K562 (cell line): ENCODE measurements around the gene TUT1. TPM values are rescaled to one million over a fixed set of nuclear protein-coding genes. Genes with fewer than 3 reads are reported as not detected.
A peak's percentile ranks its signal among the peaks of the same experiment; 100 is the strongest.

Experiments
- CAMTA2 ChIP-seq: fragments of 250-450 bp; sonication (Bioruptor Pico); conservative IDR thresholded peaks from 2 replicates; pipeline ENCODE4 v1.5.1; 2022
- CBFA2T3 ChIP-seq: fragments of 450-650 bp; IDR thresholded peaks from 2 replicates; pipeline ENCODE4 v1.6.1; 2017
- CTCF ChIP-seq, 3 experiments: IDR thresholded peaks in 2 of 3; conservative IDR thresholded peaks in 1 of 3; 2 replicates each; pipeline ENCODE4 v1.5.1; 2011 to 2012; ENCODE audit warnings: low read length in 3 of 3, mild to moderate bottlenecking in 3 of 3, control low read depth in 2 of 3, improper control_type of control experiment in 1 of 3, inconsistent platforms in 1 of 3, low read depth in 1 of 3, mixed read lengths in 1 of 3, moderate library complexity in 1 of 3; ENCODE audit not compliant: insufficient read depth in 2 of 3
- DACH1 ChIP-seq: fragments of 450-650 bp; IDR thresholded peaks from 2 replicates; pipeline ENCODE4 v1.6.1; 2018; ENCODE audit not compliant: partially characterized antibody
- LCOR ChIP-seq: sonication (generic); formaldehyde crosslinking; IDR thresholded peaks from 2 replicates; pipeline ENCODE4 v1.8.0; 2022; ENCODE audit warnings: mild to moderate bottlenecking, missing genetic modification reagents
- MBD2 ChIP-seq: sonication (generic); IDR thresholded peaks from 2 replicates; pipeline ENCODE4 v1.6.1; 2016; ENCODE audit warnings: low read depth, borderline replicate concordance
- NEUROD1 ChIP-seq: fragments of 150-350 bp; IDR thresholded peaks from 2 replicates; pipeline ENCODE4 v1.6.1; 2014; ENCODE audit warnings: borderline replicate concordance, low read length, low read depth; ENCODE audit not compliant: partially characterized antibody
- RCOR1 ChIP-seq, 2 experiments: IDR thresholded peaks; 2 replicates each; pipeline ENCODE4 v1.6.1; 2012; ENCODE audit warnings: low read depth in 2 of 2, low read length in 2 of 2, borderline replicate concordance in 1 of 2, improper control_type of control experiment in 1 of 2
- SIN3B ChIP-seq: fragments of 450-650 bp; IDR thresholded peaks from 2 replicates; pipeline ENCODE4 v1.6.1; 2017; ENCODE audit warnings: low read depth, mild to moderate bottlenecking, moderate library complexity
- SMAD3 ChIP-seq: fragments of 450-650 bp; formaldehyde crosslinking; conservative IDR thresholded peaks from 2 replicates; pipeline ENCODE4 v1.4.0; 2020; ENCODE audit warnings: mild to moderate bottlenecking
- SP2 ChIP-seq: IDR thresholded peaks from 2 replicates; pipeline ENCODE4 v1.6.1; 2011; ENCODE audit warnings: mild to moderate bottlenecking, low read depth, low read length, moderate library complexity; ENCODE audit not compliant: poor library complexity, severe bottlenecking; ENCODE audit errors: extremely low read depth
- SRSF3 ChIP-seq: fragments of 200-400 bp; formaldehyde crosslinking; IDR thresholded peaks from 2 replicates; pipeline ENCODE4 v1.6.1; 2016; ENCODE audit warnings: mild to moderate bottlenecking, low read length, moderate library complexity; ENCODE audit not compliant: insufficient read depth
- SRSF7 ChIP-seq: fragments of 200-400 bp; formaldehyde crosslinking; optimal IDR thresholded peaks from 2 replicates; pipeline ENCODE3; 2017; ENCODE audit warnings: mild to moderate bottlenecking, low read depth, low read length
- THRA ChIP-seq: fragments of 450-650 bp; IDR thresholded peaks from 2 replicates; pipeline ENCODE4 v1.6.1; 2017; ENCODE audit warnings: mild to moderate bottlenecking, moderate library complexity
- USF2 ChIP-seq: sonication (generic); formaldehyde crosslinking; IDR thresholded peaks from 2 replicates; pipeline ENCODE4 v1.5.0; 2020; ENCODE audit warnings: missing genetic modification reagents
- ZBED1 ChIP-seq: IDR thresholded peaks from 2 replicates; pipeline ENCODE4 v1.6.1; 2014
- ZFP36 ChIP-seq: fragments of 150-350 bp; IDR thresholded peaks from 2 replicates; pipeline ENCODE4 v1.6.1; 2018; ENCODE audit warnings: low read length, low read depth; ENCODE audit not compliant: partially characterized antibody
- ZNF436 ChIP-seq: fragments of 250-450, 450-650 bp; sonication (Bioruptor Pico); formaldehyde crosslinking; IDR thresholded peaks from 2 replicates; pipeline ENCODE4 v1.7.0; 2020; ENCODE audit warnings: mild to moderate bottlenecking
- ZNF507 ChIP-seq: conservative IDR thresholded peaks from 2 replicates; pipeline ENCODE4 v1.6.1; 2017; ENCODE audit warnings: missing genetic modification characterization, missing compliant biosample characterization
- ZNF561 ChIP-seq: fragments of 450-650 bp; formaldehyde crosslinking; conservative IDR thresholded peaks from 2 replicates; pipeline ENCODE4 v1.4.0; 2020; ENCODE audit warnings: mild to moderate bottlenecking, moderate library complexity
- polyA plus RNA-seq, 8 experiments: library from polyadenylated mRNA; depleted of rRNA in 4 of 8; stranded (reverse) in 5 of 8; unstranded in 3 of 8; fragments of >200 nt; fragmentation: Nextera tagmentation in 2 of 8; fragmentation: Illumina TruSeq in 1 of 8; extraction: Ambion mirVana in 2 of 8; extraction: Trizol in 1 of 8; gene quantifications; 2 replicates each; pipeline versions ENCODE4 v1.2.1 to v1.2.3, GENCODE V29; 2011 to 2014; ENCODE audit warnings: inconsistent platforms in 1 of 8, missing spikeins in 1 of 8
- total RNA-seq, 7 experiments: library from RNA; depleted of rRNA in 6 of 7; stranded (reverse); fragments of >200 nt in 6 of 7; fragmentation: Illumina TruSeq in 2 of 7; extraction: Trizol in 2 of 7; gene quantifications; 2 replicates each; pipeline versions ENCODE4 v1.2.1 to v1.2.3, GENCODE V29; 2011 to 2021; ENCODE audit warnings: low replicate concordance in 1 of 7
- TF ChIP-seq, protein P1 (sequence below): fragments of 450-650 bp; IDR thresholded peaks from 2 replicates; pipeline ENCODE4 v1.6.1; 2016; ENCODE audit warnings: low read depth, mild to moderate bottlenecking, moderate library complexity
- TF ChIP-seq, protein P2 (sequence below): fragments of 450-650 bp; formaldehyde crosslinking; IDR thresholded peaks from 2 replicates; pipeline ENCODE4 v1.4.0; 2020; ENCODE audit warnings: mild to moderate bottlenecking, moderate library complexity

The TUT1 gene
- total and polyA plus RNA-seq, 9 of the 15 experiments (the other 6 are each of a cell fraction or from before 2014, with no cell fraction given) = 0.66 to 44.3 (median 15.7) TPM

GRCh38 chr11:62601372-62602140 is 10.2 kb upstream of the TUT1 start, which contains the start of gene MTA2 (continued):
- TF ChIP-seq MBD2 = 0 out of 2 replicates have a peak, but pooled peaks have one; percentile 22
- no peak for TF ChIP-seq USF2
- no peak for TF ChIP-seq SRSF7
- TF ChIP-seq, protein P1, sequence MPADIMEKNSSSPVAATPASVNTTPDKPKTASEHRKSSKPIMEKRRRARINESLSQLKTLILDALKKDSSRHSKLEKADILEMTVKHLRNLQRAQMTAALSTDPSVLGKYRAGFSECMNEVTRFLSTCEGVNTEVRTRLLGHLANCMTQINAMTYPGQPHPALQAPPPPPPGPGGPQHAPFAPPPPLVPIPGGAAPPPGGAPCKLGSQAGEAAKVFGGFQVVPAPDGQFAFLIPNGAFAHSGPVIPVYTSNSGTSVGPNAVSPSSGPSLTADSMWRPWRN = no peak
- no peak for TF ChIP-seq CBFA2T3
- no peak for TF ChIP-seq SP2
- TF ChIP-seq, protein P2, sequence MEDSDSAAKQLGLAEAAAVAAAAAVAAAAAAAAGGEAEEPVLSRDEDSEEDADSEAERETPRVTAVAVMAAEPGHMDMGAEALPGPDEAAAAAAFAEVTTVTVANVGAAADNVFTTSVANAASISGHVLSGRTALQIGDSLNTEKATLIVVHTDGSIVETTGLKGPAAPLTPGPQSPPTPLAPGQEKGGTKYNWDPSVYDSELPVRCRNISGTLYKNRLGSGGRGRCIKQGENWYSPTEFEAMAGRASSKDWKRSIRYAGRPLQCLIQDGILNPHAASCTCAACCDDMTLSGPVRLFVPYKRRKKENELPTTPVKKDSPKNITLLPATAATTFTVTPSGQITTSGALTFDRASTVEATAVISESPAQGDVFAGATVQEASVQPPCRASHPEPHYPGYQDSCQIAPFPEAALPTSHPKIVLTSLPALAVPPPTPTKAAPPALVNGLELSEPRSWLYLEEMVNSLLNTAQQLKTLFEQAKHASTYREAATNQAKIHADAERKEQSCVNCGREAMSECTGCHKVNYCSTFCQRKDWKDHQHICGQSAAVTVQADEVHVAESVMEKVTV (CRISPR knock-in tag) = peak; percentile 100
- no peak for TF ChIP-seq DACH1
- peak; percentile 19; the same call in 1 of the 2 replicates for TF ChIP-seq ZBED1
- TF ChIP-seq THRA = no peak
- no peak for TF ChIP-seq ZNF507 (tag)
- TF ChIP-seq ZNF561 = no peak
- 0 out of 2 replicates have a peak, but pooled peaks have one; percentile 45 for TF ChIP-seq CAMTA2 (CRISPR knock-in tag)
- no peak for TF ChIP-seq SRSF3
- no peak for TF ChIP-seq NEUROD1
- TF ChIP-seq RCOR1 (IDR thresholded peaks at IDR 0.05; ENCODE audit: borderline replicate concordance in 1 of 2, low read depth in 2 of 2, low read length in 2 of 2) = no peak
- no peak for TF ChIP-seq ZFP36
- no peak; a peak in 1 of 6 replicates for TF ChIP-seq CTCF (IDR thresholded peaks at IDR 0.05 in 2 of 3, conservative IDR thresholded peaks at IDR 0.05 in 1 of 3; ENCODE audit: insufficient read depth in 2 of 3, low read depth in 1 of 3, low read length in 3 of 3)
- TF ChIP-seq SMAD3 = no peak
- peak; percentile 85 for TF ChIP-seq LCOR
- no peak for TF ChIP-seq ZNF436 (CRISPR knock-in tag)
- TF ChIP-seq SIN3B = no peak
